ENCODE measurements around the gene CFAP57. TPM values are rescaled to one million over a fixed set of nuclear protein-coding genes. Genes with fewer than 3 reads are reported as not detected.

The CFAP57 gene
- total RNA-seq, 4 donors from 2014 or later = 2.1 to 5.6 (median 4.1) TPM

DNA sequence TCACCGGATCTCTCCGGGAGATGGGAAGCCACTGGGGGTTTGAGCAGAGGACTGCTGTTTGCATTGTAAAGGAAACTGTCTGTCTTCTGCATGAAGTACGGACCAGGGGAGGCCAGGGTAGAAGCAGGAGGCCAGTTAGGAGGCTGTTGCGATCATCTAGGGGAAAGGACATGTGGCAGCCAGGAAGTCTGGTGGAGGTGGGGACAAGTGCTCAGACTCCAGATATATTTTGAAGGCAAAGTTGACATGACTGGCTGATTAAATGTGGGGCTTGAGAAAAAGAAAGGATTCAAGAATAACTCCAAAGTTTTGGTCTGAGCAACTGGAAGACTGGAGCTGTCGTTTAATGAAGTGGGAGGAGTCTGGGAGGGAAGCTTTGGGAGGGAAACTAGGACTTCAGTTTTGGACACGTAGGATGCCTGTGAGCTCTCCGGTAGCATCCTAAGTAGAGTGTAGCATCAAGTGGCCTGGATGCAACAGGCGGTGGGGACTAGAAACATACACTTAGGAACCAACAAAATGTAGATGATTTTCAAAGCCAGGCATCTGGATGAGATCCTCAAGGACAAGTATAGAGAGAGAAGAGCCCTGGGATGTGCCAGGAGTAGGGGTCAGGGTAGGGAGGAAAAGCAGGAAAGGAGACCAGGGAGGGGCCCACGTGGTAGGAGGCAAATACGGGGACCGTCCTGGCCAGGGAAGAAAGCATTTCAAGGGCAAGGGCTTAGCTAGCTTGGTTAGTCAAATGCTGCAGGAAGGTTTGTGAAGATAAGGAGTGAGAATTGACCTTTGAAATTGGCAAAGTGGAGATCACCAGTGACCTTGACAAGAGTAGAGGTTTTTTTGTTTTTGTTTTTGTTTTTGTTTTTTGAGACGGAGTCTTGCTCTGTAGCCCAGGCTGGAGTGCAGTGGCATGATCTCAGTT is 116.9 kb downstream of the CFAP57 start:
- no peaks in the 10 kb centered on the region for H3K36me3 ChIP-seq
- DNase-seq = no peak
- intact Hi-C loops (cut with DNase I) = no loop called here
- peaks cover 25 to 40% of the 10 kb centered on the region in 2 donors for H3K4me1 ChIP-seq
- H3K27me3 ChIP-seq = no peaks in the 10 kb centered on the region
- TF ChIP-seq, protein P1, sequence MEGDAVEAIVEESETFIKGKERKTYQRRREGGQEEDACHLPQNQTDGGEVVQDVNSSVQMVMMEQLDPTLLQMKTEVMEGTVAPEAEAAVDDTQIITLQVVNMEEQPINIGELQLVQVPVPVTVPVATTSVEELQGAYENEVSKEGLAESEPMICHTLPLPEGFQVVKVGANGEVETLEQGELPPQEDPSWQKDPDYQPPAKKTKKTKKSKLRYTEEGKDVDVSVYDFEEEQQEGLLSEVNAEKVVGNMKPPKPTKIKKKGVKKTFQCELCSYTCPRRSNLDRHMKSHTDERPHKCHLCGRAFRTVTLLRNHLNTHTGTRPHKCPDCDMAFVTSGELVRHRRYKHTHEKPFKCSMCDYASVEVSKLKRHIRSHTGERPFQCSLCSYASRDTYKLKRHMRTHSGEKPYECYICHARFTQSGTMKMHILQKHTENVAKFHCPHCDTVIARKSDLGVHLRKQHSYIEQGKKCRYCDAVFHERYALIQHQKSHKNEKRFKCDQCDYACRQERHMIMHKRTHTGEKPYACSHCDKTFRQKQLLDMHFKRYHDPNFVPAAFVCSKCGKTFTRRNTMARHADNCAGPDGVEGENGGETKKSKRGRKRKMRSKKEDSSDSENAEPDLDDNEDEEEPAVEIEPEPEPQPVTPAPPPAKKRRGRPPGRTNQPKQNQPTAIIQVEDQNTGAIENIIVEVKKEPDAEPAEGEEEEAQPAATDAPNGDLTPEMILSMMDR (IDR thresholded peaks at IDR 0.05) = no peak
- TF ChIP-seq POLR2A (IDR thresholded peaks at IDR 0.05) = no peak
- H3K27ac ChIP-seq = peak overlapping the region in 2 of 3 donors; percentile 44 to 61
- WGBS, 2 donors = 77 to 81% methylated on average over 12 of the region's 12 CpGs
- H3K9me3 ChIP-seq = no peaks in the 10 kb centered on the region
- H3K4me3 ChIP-seq (replicated peaks in 1 of 3) = no peak overlapping the region

DNA sequence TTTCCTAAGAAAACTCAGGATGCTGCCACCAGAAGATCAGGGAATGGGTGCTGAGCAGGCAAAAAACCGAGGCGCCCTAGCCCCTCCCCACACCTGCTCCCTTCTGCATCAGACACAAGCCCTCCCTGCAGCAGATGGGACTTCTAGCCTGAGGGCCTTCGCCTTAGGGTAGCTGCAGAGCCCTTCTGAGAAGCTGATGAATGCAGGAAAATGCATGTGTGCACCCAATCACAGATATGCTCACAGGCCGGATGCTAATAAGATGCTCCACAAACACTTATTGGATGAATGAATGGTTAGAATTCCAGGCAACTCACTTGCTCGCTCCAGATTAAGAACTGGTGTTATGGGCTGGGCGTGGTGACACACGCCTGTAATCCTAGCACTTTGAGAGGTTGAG is 120.1 kb downstream of the CFAP57 start:
- intact Hi-C loops (cut with DNase I) = no loop called here

DNA sequence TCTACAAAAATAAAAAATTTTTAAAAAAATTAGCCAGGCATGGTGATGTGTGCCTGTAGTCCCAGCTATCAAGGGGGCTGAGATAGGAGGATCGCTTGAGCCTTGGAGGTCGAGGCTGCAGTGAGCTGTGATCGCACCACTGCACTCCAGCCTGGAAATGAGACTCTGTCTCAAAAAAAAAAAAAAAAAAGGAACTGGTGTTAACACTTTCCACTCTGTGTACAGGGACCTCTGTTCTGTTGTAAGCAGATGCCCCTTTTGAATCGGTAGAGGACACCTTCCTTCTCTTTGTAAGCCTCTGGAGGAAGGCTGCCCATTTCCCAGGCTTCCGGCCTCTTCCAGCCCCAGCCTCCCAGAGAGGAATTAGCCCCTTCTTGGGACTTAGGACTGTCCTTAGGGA is 120.5 kb downstream of the CFAP57 start:
- no peak for DNase-seq
- Histone ChIP-seq H3K4me1 (peaks cover 49 to 64% of the 10 kb centered on the region in 2 donors), H3K9me3 (no peaks in the 10 kb centered on the region), H3K27ac (peak overlapping the region; percentile 96 to 100 (median 97)), H3K4me3 (replicated peaks in 1 of 3) (no peak overlapping the region), H3K27me3 (no peaks in the 10 kb centered on the region), H3K36me3 (no peaks in the 10 kb centered on the region)
- 71 to 79% methylated on average over 5 of the region's 5 CpGs for WGBS, 2 donors
- no peak for TF ChIP-seq POLR2A (IDR thresholded peaks at IDR 0.05)
- TF ChIP-seq, protein P1 (IDR thresholded peaks at IDR 0.05) = no peak
- intact Hi-C loops (cut with DNase I) = no loop called here

More for the DNA sequence above, 120.1 kb downstream of the CFAP57 start:
- H3K27ac ChIP-seq = peak overlapping the region in 2 of 3 donors; percentile 96 to 100
- WGBS, 2 donors = 67 to 87% methylated on average over 6 to 7 of the region's 7 CpGs
- no peak for DNase-seq
- H3K4me1 ChIP-seq = peaks cover 44 to 59% of the 10 kb centered on the region in 2 donors
- no peaks in the 10 kb centered on the region for H3K9me3 ChIP-seq
- H3K27me3 ChIP-seq = no peaks in the 10 kb centered on the region
- H3K36me3 ChIP-seq = no peaks in the 10 kb centered on the region
- no peak overlapping the region for H3K4me3 ChIP-seq (replicated peaks in 1 of 3)
- no peak for TF ChIP-seq POLR2A (IDR thresholded peaks at IDR 0.05)
- TF ChIP-seq, protein P1 (IDR thresholded peaks at IDR 0.05) = no peak

DNA sequence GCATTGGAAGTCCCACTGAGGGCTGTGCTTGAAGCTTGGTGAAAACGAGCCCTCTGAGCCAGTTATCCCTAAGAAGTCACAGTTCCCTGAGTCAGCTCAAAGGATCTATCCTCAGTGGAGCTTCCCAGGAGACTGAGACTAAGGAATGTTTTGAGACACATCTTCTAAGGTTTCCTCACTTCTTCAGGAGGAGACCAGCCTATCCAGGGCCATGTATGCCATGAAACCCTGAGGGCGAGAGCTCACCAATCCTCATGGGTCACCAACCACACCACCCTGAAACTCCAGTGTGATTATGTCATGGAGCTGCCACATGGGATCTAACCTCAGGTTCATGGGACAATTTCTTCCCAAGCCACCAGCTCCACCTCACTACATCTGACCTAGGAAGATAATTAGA is 121.0 kb downstream of the CFAP57 start:
- DNase-seq = no peak
- WGBS, 2 donors = 78 to 85% methylated on average over 2 of the region's 2 CpGs

More for the DNA sequence above, 121.0 kb downstream of the CFAP57 start:
- H3K36me3 ChIP-seq = no peaks in the 10 kb centered on the region
- intact Hi-C loops (cut with DNase I) = no loop called here
- H3K27ac ChIP-seq = peak overlapping the region; percentile 96 to 100 (median 97)
- TF ChIP-seq POLR2A (IDR thresholded peaks at IDR 0.05) = no peak
- TF ChIP-seq, protein P1 (IDR thresholded peaks at IDR 0.05) = no peak
- no peak overlapping the region for H3K4me3 ChIP-seq (replicated peaks in 1 of 3)
- H3K4me1 ChIP-seq = peaks cover 54 to 69% of the 10 kb centered on the region in 2 donors
- no peaks in the 10 kb centered on the region for H3K9me3 ChIP-seq
- H3K27me3 ChIP-seq = no peaks in the 10 kb centered on the region
